ENCODE measurements around the gene IFT27. TPM values are rescaled to one million over a fixed set of nuclear protein-coding genes. Genes with fewer than 3 reads are reported as not detected.

IFT27 gene
- total and polyA plus RNA-seq, 4 donors = 18.9 to 51.1 (median 26.4) TPM

DNA sequence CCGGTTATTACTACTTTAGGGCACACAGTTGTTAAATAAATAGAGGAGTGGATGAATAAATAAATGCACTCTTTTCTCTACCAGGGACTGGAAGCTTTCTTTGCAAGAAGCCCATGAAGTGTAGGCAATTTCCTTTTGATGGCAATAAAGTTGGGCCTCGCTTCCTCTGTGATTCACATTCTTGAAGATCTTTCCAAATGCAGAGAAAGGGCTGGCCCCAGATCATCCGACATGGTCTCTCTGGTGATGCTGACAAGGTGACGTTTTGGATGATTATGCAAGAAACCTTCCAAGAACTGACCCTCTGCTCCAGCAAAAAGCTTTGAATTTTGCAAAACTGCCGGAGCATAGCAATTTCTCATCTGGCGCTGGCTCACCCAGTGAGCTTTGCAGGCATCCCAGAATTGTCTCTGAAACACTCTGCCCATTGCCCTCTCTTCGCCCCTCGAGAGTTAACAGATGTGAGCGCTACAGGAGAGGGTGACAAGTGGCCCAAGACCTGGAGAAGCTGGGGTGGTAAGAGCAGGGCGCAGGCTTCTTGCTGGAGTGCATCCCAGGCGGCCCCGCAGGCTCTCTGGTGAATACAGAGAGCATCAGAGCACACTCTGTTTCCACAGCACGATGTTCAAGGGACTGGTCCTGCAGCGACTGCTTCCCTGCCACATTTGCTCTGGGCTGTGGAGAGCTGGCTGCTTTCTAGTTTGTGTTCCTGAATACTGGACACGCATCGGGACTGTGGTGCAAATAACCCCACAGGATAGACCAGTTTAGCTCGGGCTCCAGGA, 11.5 kb upstream of the IFT27 start:
- no peak overlapping the region for H3K9ac ChIP-seq (ENCODE audit: insufficient read depth in 1 of 2, low read length in 2 of 2)
- no peaks in the 10 kb centered on the region for H3K9me3 ChIP-seq (ENCODE audit: control insufficient read depth in 4 of 4, insufficient read depth in 3 of 4, low read length in 3 of 4)
- no peak overlapping the region for H3K27ac ChIP-seq (ENCODE audit: low read depth in 1 of 2, low read length in 1 of 2)
- ATAC-seq (ENCODE audit: insufficient read depth, low FRiP score) (no peak), DNase-seq (peak in 2 of 3 donors; percentile 34 to 57)
- H3K4me1 ChIP-seq (ENCODE audit: control insufficient read depth in 5 of 5, insufficient read depth in 5 of 5, low read length in 5 of 5) = no peaks in the 10 kb centered on the region
- no peak overlapping the region for H3K4me3 ChIP-seq
- no peaks in the 10 kb centered on the region for H3K36me3 ChIP-seq (ENCODE audit: control insufficient read depth in 4 of 4, insufficient read depth in 4 of 4, low read length in 4 of 4)
- H3K27me3 ChIP-seq (ENCODE audit: control insufficient read depth in 3 of 3, insufficient read depth in 3 of 3, low read length in 2 of 3) = peaks cover 3 to 12% (median 4%) of the 10 kb centered on the region in 3 donors
- whole genome bisulfite sequencing, 2 donors = 56 to 73% methylated on average over 17 of the region's 17 CpGs
- TF ChIP-seq, protein P1, sequence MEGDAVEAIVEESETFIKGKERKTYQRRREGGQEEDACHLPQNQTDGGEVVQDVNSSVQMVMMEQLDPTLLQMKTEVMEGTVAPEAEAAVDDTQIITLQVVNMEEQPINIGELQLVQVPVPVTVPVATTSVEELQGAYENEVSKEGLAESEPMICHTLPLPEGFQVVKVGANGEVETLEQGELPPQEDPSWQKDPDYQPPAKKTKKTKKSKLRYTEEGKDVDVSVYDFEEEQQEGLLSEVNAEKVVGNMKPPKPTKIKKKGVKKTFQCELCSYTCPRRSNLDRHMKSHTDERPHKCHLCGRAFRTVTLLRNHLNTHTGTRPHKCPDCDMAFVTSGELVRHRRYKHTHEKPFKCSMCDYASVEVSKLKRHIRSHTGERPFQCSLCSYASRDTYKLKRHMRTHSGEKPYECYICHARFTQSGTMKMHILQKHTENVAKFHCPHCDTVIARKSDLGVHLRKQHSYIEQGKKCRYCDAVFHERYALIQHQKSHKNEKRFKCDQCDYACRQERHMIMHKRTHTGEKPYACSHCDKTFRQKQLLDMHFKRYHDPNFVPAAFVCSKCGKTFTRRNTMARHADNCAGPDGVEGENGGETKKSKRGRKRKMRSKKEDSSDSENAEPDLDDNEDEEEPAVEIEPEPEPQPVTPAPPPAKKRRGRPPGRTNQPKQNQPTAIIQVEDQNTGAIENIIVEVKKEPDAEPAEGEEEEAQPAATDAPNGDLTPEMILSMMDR (IDR thresholded peaks at IDR 0.05; ENCODE audit: control extremely low read depth, extremely low read depth) = no peak

DNA sequence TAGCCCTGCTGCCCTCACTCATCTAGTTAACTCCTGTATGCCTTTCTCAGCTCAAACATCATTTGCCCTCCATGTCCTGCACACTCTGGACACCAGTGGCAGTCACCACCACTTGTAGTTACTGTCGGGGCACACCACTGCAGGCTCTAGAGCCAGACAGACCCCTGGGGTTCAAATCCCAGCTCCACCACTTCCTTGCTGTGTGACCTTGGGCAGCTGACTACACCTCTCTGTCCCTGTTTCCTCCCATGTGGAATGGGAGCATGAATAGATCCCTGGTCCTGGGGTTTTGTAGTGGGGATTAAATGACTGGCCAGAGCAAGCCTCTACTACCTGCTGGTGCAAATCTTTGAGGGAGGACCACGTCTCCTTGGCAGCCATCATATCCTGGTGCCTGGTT, 7.8 kb upstream of the IFT27 start:
- Histone ChIP-seq H3K27me3 (ENCODE audit: control insufficient read depth in 3 of 3, insufficient read depth in 3 of 3, low read length in 2 of 3) (peaks cover 0 to 12% (median 0%) of the 10 kb centered on the region in 3 donors), H3K9me3 (ENCODE audit: control insufficient read depth in 4 of 4, insufficient read depth in 3 of 4, low read length in 3 of 4) (no peaks in the 10 kb centered on the region), H3K4me3 (no peak overlapping the region), H3K27ac (ENCODE audit: low read depth in 1 of 2, low read length in 1 of 2) (no peak overlapping the region), H3K36me3 (ENCODE audit: control insufficient read depth in 4 of 4, insufficient read depth in 4 of 4, low read length in 4 of 4) (no peaks in the 10 kb centered on the region), H3K4me1 (ENCODE audit: control insufficient read depth in 5 of 5, insufficient read depth in 5 of 5, low read length in 5 of 5) (peaks cover 0 to 5% (median 0%) of the 10 kb centered on the region in 5 donors), H3K9ac (ENCODE audit: insufficient read depth in 1 of 2, low read length in 2 of 2) (no peak overlapping the region)
- DNase-seq (no peak), ATAC-seq (ENCODE audit: insufficient read depth, low FRiP score) (no peak)
- TF ChIP-seq, protein P1 (IDR thresholded peaks at IDR 0.05; ENCODE audit: control extremely low read depth, extremely low read depth) = no peak
- 79 to 87% methylated on average over 2 of the region's 2 CpGs for WGBS, 2 donors

DNA sequence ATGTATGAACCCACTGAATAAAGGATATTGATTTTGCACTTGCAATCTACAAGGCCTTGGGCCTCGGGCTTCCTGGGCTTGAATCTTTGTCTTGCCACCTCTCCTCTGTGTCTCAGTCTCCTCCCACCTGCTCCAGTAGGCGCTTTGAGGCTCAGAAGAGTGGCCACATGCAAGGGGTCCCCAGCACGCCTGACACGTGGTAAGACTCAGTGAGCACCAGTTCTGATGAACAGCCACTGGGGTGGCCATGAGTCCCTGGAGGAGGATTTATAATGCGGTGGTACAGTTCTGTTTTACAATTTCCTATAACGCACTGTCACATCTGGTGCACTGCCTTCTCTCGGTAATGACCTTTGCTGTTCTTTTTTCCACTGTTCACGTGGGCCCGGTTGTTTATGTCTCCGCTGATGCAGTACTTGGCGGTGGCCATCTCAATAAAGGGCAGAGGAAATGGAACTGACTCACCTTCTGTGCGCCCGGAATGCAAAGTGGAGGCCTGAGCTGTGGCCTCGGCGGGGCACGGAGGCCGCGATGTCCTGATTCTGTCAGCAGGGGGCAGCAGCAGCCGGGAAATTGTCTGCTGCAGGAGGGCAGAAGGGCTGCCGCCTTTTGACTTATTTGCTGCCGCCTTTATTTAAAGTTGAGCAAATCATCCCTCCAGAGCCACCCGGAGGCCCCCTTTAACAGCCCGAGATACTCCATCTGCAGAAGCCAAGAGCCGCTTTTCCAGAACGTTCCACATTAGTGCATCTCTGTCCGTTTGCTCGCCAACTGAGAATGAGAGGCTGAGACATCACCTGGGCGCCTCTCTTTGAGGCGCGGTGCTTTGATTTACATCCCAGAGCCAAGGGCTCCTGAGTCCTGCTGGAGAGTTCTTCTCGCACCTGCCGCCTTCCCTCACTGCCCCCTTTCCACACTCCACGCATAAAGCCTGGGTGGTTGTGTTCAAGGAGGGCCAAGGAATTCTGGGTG, 6.0 kb upstream of the IFT27 start:
- no peak overlapping the region for H3K4me3 ChIP-seq
- no peak overlapping the region for H3K27ac ChIP-seq (ENCODE audit: low read depth in 1 of 2, low read length in 1 of 2)
- H3K9me3 ChIP-seq (ENCODE audit: control insufficient read depth in 4 of 4, insufficient read depth in 3 of 4, low read length in 3 of 4) = no peaks in the 10 kb centered on the region
- peaks cover 0 to 5% (median 0%) of the 10 kb centered on the region in 5 donors for H3K4me1 ChIP-seq (ENCODE audit: control insufficient read depth in 5 of 5, insufficient read depth in 5 of 5, low read length in 5 of 5)
- TF ChIP-seq, protein P1 (IDR thresholded peaks at IDR 0.05; ENCODE audit: control extremely low read depth, extremely low read depth) = peak; percentile 90
- no peak overlapping the region for H3K9ac ChIP-seq (ENCODE audit: insufficient read depth in 1 of 2, low read length in 2 of 2)
- H3K36me3 ChIP-seq (ENCODE audit: control insufficient read depth in 4 of 4, insufficient read depth in 4 of 4, low read length in 4 of 4) = no peaks in the 10 kb centered on the region
- 21 to 24% methylated on average over 33 of the region's 33 CpGs for WGBS, 2 donors
- peak; percentile 96 for ATAC-seq (ENCODE audit: insufficient read depth, low FRiP score)
- DNase-seq = peak; percentile 64 to 80 (median 70)
- H3K27me3 ChIP-seq (ENCODE audit: control insufficient read depth in 3 of 3, insufficient read depth in 3 of 3, low read length in 2 of 3) = peaks cover 0 to 12% (median 0%) of the 10 kb centered on the region in 3 donors
